Thyroid gland (tissue), 4 donors: ENCODE results near the gene HAGHL. TPM values are rescaled to one million over a fixed set of nuclear protein-coding genes. Genes with fewer than 3 reads are reported as not detected.

Source experiments
- DNase-seq, 2 donors: peaks; one replicate each; pipeline ENCODE4 v3.0.0-alpha.2; 2019
- H3K27ac ChIP-seq, 3 donors: fragments of 200-600 bp; sonication (generic); 1 replicate in 2 of 3; 2 replicates in 1 of 3; pipeline ENCODE4 v1.5.1; 2016 to 2019; ENCODE audit warnings: mild to moderate bottlenecking in 1 of 3, moderate library complexity in 1 of 3
- H3K27me3 ChIP-seq: fragments of 200-600 bp; sonication (generic); one replicate; pipeline ENCODE4 v1.5.1; 2019
- H3K36me3 ChIP-seq, 2 donors: fragments of 200-600 bp; sonication (generic); one replicate each; pipeline ENCODE4 v1.5.1; 2016 to 2019
- H3K4me1 ChIP-seq, 2 donors: fragments of 200-600 bp; sonication (generic); one replicate each; pipeline ENCODE4 v1.5.1; 2017 to 2019
- H3K4me3 ChIP-seq, 3 donors: fragments of 200-600 bp; sonication (generic); replicated peaks in 1 of 3; 1 replicate in 2 of 3; 2 replicates in 1 of 3; pipeline ENCODE4 v1.5.1; 2016; ENCODE audit warnings: mild to moderate bottlenecking in 1 of 3
- H3K9me3 ChIP-seq: fragments of 200-600 bp; sonication (generic); one replicate; pipeline ENCODE4 v1.5.1; 2017
- POLR2A ChIP-seq, 2 donors: fragments of 450-650 bp; IDR thresholded peaks; one replicate each; pipeline ENCODE4 v1.6.1; 2017; ENCODE audit warnings: antibody characterized with exemption in 2 of 2, mild to moderate bottlenecking in 2 of 2, moderate library complexity in 1 of 2
- WGBS, 2 donors: methylation state at CpG; one replicate each; pipeline ENCODE4 v1.1.5; 2017; 5-methylcytosine and 5-hydroxymethylcytosine counted together
- intact Hi-C: fragments of 100-400 bp; cut with DNase I; formaldehyde crosslinking; loops from one replicate; pipeline ENCODE4 v1.15.1; 2023
- total RNA-seq, 4 donors: library from RNA; depleted of rRNA; stranded (reverse); fragments of >200 nt; gene quantifications; one replicate each; pipeline ENCODE4 v1.2.3, GENCODE V29; 2016
- TF ChIP-seq, protein P1 (sequence below), 6 experiments: fragments of 200-600 bp in 3 of 6; fragments of 450-650 bp in 3 of 6; sonication (generic) in 3 of 6; IDR thresholded peaks; one replicate each; pipeline ENCODE4 v1.5.1; 2016 to 2019; ENCODE audit warnings: antibody characterized with exemption in 6 of 6, mild to moderate bottlenecking in 2 of 6, inconsistent platforms in 1 of 6, moderate library complexity in 1 of 6

Gene HAGHL
- total RNA-seq, 4 donors from 2014 or later = 3.8 to 8.7 (median 5.1) TPM; not detected in 1

DNA sequence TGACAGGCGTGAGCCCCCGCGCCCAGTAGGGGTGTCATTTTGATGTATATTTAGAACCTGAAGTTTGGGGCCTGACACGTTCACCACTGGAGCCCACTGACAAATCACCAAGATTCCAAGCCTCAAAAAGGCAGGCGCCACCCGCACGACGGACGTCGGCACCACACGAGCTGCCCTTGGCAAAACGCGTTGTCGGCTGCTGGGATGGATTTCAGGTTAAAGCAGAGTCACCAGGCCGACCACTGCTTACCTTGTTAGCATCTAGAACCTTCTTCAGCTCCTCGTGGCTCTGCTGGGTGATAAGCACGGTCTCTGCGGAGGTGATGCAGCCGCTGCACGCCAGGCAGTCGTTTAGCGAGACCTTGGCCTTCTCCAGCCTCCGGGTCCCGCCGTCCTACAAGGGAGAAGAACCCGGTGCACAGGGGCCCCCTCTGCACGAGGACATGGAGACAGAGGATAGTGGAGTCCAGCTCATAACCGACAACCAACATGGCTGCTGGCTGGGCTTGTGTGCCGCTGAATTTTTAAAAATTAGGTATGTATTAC, 10.1 kb downstream of the HAGHL start:
- Histone ChIP-seq H3K27ac (no peak overlapping the region), H3K4me3 (no peak overlapping the region), H3K9me3 (no peaks in the 10 kb centered on the region), H3K4me1 (peaks cover 12 to 13% of the 10 kb centered on the region in 2 donors), H3K27me3 (no peaks in the 10 kb centered on the region), H3K36me3 (peaks cover 15 to 41% of the 10 kb centered on the region in 2 donors)
- TF ChIP-seq POLR2A (IDR thresholded peaks at IDR 0.05) = no peak
- TF ChIP-seq, protein P1, sequence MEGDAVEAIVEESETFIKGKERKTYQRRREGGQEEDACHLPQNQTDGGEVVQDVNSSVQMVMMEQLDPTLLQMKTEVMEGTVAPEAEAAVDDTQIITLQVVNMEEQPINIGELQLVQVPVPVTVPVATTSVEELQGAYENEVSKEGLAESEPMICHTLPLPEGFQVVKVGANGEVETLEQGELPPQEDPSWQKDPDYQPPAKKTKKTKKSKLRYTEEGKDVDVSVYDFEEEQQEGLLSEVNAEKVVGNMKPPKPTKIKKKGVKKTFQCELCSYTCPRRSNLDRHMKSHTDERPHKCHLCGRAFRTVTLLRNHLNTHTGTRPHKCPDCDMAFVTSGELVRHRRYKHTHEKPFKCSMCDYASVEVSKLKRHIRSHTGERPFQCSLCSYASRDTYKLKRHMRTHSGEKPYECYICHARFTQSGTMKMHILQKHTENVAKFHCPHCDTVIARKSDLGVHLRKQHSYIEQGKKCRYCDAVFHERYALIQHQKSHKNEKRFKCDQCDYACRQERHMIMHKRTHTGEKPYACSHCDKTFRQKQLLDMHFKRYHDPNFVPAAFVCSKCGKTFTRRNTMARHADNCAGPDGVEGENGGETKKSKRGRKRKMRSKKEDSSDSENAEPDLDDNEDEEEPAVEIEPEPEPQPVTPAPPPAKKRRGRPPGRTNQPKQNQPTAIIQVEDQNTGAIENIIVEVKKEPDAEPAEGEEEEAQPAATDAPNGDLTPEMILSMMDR (IDR thresholded peaks at IDR 0.05) = no peak
- WGBS, 2 donors = 96 to 98% methylated on average over 8 to 25 of the region's 29 CpGs
- intact Hi-C loops = no loop called here
- DNase-seq = no peak

DNA sequence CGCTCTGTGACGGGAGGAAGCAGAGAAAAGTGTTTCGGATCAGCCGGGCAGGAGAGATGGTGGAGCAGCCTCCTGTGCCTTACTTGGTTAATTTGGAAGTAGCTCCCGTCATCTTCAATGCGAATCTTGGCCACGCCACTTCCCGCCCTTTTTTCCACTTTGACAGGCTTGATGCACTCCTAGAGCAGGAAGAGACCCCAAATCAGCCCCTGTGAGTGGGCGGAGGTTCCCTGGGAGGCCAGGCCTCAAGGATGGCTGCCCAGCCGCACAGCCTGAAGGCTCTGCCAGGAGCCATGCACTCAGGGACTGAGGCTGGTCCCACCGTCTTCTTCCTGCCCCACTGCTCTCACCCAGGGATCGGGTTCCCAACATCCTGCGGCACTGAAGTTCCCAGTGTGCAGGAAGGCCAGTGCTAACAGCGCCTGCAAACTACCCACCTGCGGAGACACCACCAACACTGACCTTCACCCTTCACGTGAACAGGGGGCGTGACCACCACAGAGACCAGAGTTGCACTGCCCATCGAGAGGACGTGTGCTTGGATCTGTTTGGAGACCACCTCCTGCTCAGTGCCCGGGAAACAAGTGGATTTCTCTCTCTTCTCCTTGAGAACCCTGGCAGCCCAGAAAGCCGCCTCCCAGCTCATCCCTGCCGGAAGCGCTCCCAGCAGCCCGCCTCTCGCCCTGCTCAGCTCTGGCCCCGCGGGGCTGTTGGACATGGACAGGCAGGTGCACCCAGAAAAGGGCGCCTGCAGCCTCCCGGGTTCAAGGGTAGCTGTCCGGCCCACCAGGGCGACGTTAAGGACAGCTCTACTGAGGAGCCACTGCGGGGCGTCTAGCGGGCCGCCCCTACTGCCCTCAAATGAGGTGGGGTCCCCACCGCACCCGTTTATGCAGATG, 12.9 kb downstream of the HAGHL start:
- Histone ChIP-seq H3K4me1 (peaks cover 12 to 13% of the 10 kb centered on the region in 2 donors), H3K36me3 (peaks cover 11 to 20% of the 10 kb centered on the region in 2 donors), H3K4me3 (peak overlapping the region; percentile 56 to 96 (median 72)), H3K9me3 (no peaks in the 10 kb centered on the region), H3K27ac (peak overlapping the region in 1 of 3 donors; percentile 54), H3K27me3 (no peaks in the 10 kb centered on the region)
- no peak for DNase-seq
- intact Hi-C loops = no loop called here
- TF ChIP-seq POLR2A (IDR thresholded peaks at IDR 0.05) = no peak
- TF ChIP-seq, protein P1 (IDR thresholded peaks at IDR 0.05) = no peak
- 55 to 87% methylated on average over 13 to 26 of the region's 38 CpGs for whole genome bisulfite sequencing, 2 donors

DNA sequence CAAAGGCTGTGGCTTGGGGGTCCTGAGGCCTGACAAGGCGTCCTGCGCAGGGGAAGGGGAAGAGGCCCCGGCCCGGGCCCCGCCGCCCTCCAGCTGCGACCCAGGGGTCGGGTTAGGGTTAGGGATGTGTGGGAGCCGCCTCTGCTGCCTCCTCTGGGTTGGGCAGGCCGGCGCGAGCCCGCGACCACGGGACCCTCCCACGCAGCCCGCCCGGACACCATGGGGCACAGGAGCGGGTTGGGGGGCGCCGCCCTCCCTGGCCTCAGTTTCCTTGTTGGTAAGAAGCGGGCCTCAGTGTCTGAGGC, 13.5 kb downstream of the HAGHL start:
- H3K4me1 ChIP-seq = peaks cover 12 to 13% of the 10 kb centered on the region in 2 donors
- peaks cover 10 to 20% of the 10 kb centered on the region in 2 donors for H3K36me3 ChIP-seq
- H3K27me3 ChIP-seq = no peaks in the 10 kb centered on the region
- H3K9me3 ChIP-seq = no peaks in the 10 kb centered on the region
- no peak for DNase-seq
- peak overlapping the region; percentile 56 to 96 (median 72) for H3K4me3 ChIP-seq
- peak overlapping the region in 2 of 3 donors; percentile 36 to 54 for H3K27ac ChIP-seq
- intact Hi-C loops = no loop called here
- no peak for TF ChIP-seq POLR2A (IDR thresholded peaks at IDR 0.05)
- TF ChIP-seq, protein P1 (IDR thresholded peaks at IDR 0.05) = no peak
- no CpG with 5 or more reads among the region's 22 CpGs for WGBS, 2 donors

DNA sequence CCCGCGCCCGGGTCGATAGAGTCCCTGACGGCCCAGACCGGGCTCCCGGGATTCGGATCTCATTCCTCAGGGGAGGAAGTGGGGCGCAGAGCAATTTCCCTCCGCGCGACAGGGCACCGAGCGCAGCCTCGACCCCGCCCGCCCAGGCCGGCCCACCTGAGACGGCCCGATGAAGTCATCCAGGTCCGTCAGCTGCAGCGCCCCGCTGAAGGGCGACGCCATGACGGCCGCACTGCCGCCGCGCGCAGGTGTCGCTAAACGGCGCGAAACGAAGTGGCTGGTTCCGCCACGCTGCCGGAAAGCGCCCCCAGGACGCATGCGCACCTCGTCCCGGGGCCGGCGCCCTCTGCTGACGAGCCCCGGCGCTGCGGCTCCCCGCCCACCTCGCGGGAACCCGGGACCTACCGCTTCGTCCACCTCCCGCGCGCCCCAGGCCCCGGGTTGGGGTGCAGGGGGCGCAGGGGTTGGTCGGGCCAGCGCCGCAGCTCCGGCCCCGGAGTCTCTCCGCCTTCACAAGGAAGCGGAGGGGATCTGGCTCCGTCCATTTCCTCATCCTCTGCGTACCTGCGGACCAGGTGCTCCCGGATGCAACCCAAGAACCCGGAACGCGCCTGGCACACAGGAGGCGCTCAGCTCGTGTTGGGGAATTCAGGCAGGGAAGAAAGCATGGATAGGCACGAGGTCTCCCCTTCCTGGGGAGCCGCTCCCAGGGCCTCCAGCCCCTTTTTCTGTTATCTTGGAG, 14.0 kb downstream of the HAGHL start, which contains the start of gene CIAO3:
Gene CIAO3 (minus strand): TSS at position 234 of the 742 bp plus-strand sequence. CDS start 12 bp downstream, at position 222.
- 1 to 3% methylated on average over 7 to 13 of the region's 79 CpGs for WGBS, 2 donors

More for the DNA sequence above, 14.0 kb downstream of the HAGHL start, which contains the start of gene CIAO3:
- H3K36me3 ChIP-seq = peaks cover 5 to 15% of the 10 kb centered on the region in 2 donors
- peak in 1 of 2 donors; percentile 71 for TF ChIP-seq POLR2A (IDR thresholded peaks at IDR 0.05)
- TF ChIP-seq, protein P1 (IDR thresholded peaks at IDR 0.05) = peak; percentile 68 to 99 (median 90)
- DNase-seq = peak; percentile 85
- peak within 1 kb of the TSS; percentile 56 to 96 (median 72) for H3K4me3 ChIP-seq
- H3K27ac ChIP-seq = peak within 1 kb of the TSS in 2 of 3 donors; percentile 36 to 54
- H3K9me3 ChIP-seq = no peaks in the 10 kb centered on the region
- peaks cover 12 to 13% of the 10 kb centered on the region in 2 donors for H3K4me1 ChIP-seq
- intact Hi-C loops = no loop called here
- no peaks in the 10 kb centered on the region for H3K27me3 ChIP-seq
